CD4-positive, alpha-beta T cell treated with Interferon gamma for 1 hour (primary cell): Measurements from ENCODE around the gene VPS51.
A peak's percentile ranks its signal among the peaks of the same experiment; 100 is the strongest.
"Not testable (repeated sequence)": the region's sequence is repeated elsewhere in the genome, so short reads cannot be mapped to it uniquely, and the experiment has no call there.

Experiments
- DNase-seq: peaks from one replicate; pipeline ENCODE4 v3.0.0-alpha.2; 2020

Gene VPS51

DNA sequence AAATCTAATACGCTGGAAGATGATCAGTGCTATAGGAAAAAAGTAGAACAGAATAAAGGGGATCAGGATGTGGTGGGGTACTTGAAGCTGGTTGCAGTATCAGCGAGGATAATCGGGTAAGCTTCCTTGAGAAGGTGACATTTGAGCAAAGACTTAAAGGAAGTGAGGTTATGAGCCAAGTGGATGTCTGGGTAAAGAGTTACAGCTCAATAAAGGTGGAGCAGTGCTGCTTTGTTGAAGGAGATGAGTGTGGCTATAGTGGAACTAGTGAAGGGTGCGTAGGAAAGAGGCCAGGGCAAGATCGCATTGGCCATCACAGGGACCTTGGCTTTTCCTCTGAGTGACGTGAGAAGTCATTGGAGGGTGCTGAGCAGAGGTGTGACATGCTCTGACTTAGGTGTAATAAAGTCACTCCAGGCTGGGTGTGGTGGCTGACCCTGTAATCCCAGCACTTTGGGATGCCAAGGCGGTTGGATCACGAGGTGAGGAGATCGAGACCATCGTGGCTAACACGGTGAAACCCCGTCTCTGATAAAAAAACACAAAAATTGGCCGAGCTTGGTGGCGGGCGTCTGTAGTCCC is 40.6 kb downstream of the VPS51 start:
- DNase-seq: no peak

DNA sequence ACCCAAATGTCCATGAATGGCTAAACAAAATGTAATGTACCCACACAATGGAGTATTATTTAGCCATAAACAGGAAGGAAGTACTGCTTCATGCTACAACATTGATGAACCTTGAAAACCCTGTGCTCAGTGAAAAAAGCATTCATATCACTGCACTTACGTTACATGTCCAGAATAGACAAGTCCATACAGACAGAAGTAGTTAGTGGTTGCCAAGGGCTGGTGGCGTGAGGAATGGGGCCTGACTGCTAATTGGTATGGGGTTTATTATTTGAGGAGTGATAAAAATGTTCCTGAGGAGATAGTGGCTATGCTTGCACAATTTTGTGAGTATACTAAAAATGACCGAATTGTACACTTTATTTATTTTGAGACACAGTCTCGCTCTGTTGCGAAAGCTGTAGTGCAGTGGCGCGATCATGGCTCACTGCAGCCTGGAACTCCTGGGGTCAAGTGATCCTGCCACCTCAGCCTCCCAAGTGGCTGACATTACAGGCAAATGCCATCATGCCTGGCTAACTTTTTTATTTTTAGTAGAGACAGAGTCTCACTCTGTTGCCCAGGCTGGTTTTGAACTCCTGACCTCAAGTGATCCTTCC is 46.0 kb downstream of the VPS51 start:
- no peak for DNase-seq

DNA sequence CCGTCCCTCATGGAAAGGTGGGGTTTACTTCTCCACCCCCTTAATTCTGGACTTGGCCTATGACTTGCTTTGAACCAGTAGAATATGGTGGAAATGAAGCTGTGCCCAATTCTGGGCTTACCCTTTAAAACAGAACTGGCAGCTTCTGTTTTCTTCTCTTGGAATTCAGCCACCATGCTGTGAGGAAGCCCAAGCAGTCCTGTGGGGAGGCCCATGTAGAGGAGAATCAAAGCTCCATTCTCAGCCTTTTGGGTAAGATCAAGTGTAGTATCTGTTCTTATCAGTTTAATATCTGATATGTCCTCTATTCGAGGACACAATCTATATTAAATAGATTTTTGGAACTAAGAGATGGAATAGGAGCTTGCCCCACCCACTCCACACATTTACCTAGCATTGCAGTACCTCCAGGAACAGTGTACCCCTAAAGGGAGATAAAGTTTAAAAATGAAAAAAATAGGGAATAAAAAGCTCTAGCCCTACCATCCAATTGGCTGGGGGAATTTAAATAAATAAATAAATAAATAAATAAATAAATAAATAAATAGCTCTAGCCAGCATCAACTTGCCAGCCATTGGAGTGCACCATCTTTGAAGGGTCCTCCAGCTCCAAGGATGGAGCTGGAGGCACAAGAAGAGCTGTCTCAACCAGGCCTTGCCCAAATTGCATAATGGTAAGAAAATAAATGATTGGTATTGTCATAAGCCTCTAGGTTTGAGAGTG is 51.5 kb downstream of the VPS51 start:
- DNase-seq: no peak

DNA sequence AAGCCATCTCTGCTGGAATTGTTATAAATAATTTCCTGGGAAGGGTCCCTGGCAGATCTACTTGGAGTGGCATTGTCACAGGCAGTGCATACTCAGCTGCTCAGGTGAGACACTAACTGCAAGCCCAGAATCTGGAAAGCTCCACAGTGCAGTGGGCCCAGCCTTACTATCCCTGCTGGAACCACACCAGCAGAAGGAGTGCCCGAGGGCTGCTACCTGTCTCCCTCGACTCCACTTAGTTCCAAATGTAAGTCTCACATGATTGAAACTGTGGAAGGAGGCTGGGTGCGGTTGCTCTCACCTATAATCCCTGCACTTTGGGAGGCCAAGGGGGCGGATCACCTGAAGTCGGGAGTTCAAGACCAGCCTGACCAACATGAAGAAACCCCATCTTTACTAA is 52.6 kb downstream of the VPS51 start:
- no peak for DNase-seq

DNA sequence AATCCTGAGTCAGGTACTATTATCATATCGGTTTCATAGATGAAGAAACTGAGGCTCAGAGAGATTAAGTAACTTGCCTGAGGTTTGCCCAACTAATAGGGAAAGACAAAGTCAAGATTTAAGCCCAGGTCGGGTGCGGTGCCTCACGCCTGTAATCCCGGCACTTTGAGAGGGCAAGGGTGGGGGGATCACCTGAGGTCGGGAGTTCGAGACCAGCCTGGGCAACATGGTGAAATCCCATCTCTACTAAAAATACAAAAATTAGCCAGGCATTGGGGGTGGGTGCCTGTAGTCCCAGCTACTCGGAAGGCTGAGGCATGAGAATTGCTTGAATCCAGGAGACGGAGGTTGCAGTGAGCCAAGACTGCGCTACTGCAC is 54.1 kb downstream of the VPS51 start:
- not testable (repeated sequence) for DNase-seq

DNA sequence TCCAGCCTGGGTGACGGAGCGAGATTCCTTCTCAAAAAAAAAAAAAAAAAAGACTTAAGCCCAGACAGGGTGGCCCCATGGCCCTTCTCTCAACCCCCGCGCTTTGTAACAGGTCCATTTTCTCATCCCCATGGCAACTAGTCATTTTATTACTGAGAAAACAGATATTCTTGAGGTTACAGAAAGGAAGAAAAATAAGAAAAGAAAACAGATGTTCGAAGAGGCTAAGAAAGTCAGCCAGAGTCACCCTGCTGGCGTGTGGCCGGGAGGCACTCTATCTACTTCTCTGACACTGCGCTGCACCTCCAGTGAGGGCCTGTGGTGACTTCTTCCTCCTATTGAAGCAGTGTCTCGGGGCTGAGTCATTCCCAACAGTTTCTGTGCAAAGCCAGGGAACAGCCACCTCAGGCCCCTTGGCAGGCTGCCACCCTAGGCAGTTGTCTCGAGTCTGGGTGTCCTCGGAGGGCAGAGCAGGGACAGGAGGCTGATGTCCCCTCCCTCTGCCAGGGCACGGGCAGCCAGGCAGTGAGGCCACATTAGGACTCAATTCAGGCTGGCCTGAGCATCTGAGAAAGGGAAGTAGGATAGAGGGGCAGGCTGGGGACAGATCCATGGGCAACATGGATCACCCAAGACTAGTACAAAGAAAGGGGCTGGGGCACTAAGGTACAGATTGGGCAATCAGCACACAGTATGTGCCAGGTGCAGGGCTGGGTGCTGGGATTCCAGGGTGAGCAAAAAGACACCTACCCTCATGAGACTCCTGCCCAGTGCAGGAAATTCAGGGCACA is 54.7 kb downstream of the VPS51 start:
- peak; percentile 75 for DNase-seq

DNA sequence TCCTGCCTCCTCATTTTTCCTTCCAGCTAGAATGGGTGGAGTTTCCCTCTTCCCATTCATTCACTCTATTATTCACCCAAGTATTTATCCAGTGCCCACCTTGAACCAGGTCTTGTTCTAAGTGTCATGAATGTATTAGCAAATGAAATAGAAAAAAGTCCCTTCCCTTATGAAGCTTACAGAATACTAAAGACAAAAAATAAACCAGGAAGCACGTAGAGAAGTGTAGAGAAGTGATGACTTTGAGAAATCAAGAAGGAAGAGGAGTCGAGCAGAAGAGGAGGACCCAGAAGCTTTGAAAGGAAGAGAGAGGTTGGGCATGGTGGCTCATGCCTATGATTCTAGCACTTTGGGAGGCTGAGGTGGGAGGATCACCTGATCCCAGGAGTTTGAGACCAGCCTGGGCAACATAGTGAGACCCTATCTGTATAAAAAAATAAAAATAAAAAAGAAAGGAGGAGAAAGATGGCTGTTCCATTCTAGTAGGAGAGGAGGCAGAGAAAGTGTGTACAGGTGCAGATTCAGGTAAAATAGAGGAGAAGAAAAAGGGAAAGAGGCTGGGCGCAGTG is 55.4 kb downstream of the VPS51 start:
- no peak for DNase-seq

DNA sequence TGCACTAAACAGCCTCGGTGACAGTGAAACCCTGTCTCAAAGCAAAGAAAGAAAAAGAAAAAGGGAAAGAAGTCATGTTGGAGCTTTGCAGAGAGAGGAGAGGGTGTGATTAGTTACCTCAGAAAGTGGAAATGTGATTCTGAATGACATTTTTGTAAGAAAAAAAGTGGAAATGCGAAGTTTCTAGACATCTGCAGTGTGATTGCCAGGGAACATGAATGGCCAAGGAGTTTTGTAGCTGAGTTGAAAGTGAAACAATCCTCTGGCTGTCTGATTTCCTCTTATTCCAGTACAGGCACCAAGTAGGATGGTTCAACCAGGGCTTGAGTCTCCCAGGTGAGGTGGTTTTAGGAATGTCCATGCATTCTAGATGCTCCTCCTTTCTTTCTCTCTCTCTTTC is 56.1 kb downstream of the VPS51 start:
- no peak for DNase-seq

DNA sequence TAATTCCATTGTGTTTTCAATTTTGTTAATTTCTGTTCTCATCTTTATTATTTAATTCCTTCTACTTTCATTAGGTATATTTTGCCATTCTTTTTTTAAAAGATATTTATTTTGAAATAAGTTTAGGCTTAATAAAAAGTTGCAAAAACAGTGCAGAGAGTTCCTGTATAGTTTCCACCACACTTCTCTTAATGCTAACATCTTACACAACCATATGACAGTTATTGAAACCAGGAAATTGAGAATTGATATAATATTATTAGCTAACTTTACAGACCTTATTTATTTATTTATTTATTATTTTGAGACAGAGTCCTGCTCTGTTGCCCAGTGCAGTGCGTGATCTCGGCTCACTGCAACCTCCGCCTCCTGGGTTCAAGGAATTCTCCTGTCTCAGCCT is 60.2 kb downstream of the VPS51 start:
- no peak for DNase-seq

DNA sequence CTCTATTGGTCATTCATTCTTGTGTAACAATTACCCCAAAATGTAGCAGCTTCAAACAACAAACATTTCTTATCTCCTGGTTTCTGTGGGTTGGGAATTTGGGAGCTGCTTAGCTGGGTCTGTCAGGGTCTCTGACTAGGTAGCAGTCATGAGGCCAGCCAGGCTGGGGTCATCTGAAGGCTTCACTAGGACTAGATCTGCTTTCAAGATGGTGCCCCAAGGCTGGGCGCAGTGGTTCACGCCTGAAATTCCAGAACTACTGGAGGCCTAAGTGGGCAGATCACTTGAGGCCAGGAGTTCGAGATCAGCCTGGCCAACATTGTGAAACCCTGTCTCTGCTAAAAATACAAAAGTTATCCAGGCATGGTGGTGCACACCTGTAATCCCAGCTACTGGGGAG is 60.9 kb downstream of the VPS51 start:
- DNase-seq: no peak

DNA sequence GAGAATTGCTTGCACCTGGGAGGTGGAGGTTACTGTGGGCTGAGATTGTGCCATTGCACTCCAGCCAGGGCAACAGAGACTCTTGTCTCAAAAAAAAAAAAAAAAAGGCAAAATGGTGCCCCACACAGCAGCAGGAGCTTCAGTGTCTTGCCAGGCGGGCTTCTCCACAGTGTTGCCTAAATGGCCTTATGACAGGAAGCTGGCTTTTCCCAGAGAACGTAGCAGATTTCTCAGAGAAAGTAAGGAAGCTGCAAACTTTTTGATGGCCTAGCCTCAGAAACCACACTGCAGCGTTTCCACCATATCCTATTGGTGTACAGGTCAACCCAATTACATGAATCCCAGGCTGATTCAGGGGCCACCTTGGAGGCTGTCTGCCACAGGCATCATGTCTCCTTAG is 61.3 kb downstream of the VPS51 start:
- no peak for DNase-seq

DNA sequence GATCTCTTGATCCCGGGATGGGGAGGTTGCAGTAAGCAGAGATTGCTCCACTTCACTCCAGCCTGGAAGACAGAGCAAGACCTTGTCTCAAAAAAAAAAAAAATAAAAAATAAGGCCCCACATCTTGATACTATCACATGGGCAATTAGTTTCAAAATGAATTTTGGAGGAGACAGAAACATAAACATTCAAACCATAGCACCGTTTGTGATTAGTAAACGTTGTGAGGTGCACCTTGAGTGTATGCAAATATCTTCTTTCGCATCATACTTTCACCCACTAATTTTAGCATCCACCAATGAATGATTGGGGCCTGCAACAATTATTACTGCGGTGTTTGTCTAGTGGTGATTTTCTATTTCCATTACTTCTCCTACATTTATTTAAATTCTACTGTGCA is 63.0 kb downstream of the VPS51 start:
- DNase-seq: no peak

DNA sequence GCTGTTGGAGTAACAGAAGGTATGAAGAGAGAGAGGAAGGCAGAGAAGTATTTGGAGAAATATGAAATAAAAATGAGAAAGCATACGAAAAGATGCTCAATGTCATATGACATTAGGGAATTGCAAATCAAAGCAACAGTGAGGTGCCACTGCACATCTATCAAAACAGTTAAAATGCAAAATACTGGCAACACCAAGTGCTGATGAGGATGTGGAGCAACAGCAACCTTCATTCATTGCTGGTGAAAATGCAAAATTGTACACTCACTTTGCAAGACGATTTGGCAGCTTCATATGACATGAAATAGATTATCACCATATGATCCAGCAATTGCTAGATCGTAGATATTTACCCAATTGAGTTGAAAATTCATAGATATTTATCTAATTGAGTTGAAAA is 64.6 kb downstream of the VPS51 start:
- DNase-seq: no peak
